ENCODE data around the gene TBC1D24.

TBC1D24 gene

DNA sequence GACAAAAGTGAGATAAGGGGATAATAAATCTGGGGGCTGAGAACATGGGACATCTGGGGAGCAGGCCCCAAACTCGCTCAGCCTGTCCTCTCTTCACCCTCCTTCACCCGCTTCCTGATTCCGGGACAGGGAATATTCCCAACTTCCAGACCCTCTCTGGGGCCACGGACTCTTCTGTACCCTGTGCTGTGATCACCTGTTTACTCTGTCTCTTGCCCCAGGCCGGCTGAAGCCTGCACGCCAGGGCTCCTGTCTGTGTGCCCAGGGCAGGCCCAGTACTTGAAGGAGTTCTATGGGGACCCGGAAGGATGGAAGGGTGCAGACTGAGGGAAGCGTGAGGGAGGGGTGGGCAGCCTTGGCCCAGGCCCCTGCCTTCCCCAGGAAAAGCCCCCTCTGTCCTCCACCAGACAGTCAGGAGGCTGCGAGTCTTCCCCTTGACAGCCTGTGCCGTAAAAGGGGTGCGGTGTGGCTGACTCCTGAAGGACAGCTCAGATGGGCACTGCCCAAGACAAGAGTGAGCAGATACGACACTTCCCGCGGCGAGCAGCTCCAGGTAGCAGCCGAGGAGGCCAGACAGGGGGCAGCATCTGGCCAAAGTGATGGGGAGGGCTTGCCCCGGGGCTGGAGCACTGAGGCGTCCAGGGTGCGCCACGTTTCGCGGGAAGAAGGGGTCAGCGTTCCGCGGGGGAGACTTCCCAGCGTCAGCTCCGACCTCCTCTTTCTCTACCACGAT, 46.7 kb upstream of the TBC1D24 start:
- Histone ChIP-seq H4K8ac (ENCODE audit: low read depth, low read length) (peak overlapping the region; percentile 63), H2AK5ac (ENCODE audit: low read length) (no peak overlapping the region), H3K23ac (ENCODE audit: low read length) (no peak overlapping the region), H3K4me1 (ENCODE audit: control insufficient read depth in 1 of 2, insufficient read depth in 2 of 2, low read length in 2 of 2) (peaks cover 7 to 16% of the 10 kb centered on the region in 2 experiments), H3K18ac (ENCODE audit: low read length) (peak overlapping the region; percentile 67), H4K12ac (ENCODE audit: low read depth, low read length) (peak overlapping the region; percentile 72), H2AFZ (ENCODE audit: insufficient read depth, low read length, poor library complexity) (peak overlapping the region; percentile 72), H3K79me2 (ENCODE audit: control insufficient read depth, insufficient read depth, low read length, poor library complexity) (peaks cover 11% of the 10 kb centered on the region), H3K9me3 (ENCODE audit: insufficient read depth, low read depth, low read length) (peaks cover 3% of the 10 kb centered on the region), H3K27me3 (ENCODE audit: insufficient read depth, low read length) (no peaks in the 10 kb centered on the region), H3K27ac (ENCODE audit: low read depth, low read length) (peak overlapping the region; percentile 18), H3K36me3 (ENCODE audit: control insufficient read depth in 1 of 2, insufficient read depth in 2 of 2, low read length in 2 of 2) (peaks cover 14 to 15% of the 10 kb centered on the region in 2 experiments), H3K4ac (ENCODE audit: low read depth, low read length) (no peak overlapping the region), H2BK120ac (ENCODE audit: insufficient read depth, low read length, poor library complexity) (peak overlapping the region; percentile 55), H3K14ac (ENCODE audit: low read length) (peak overlapping the region; percentile 62), H4K91ac (ENCODE audit: low read depth, low read length) (peak overlapping the region; percentile 63), H3K4me2 (ENCODE audit: low read length) (peak overlapping the region; percentile 96), H3K9ac (ENCODE audit: low read length) (peak overlapping the region; percentile 76), H2BK5ac (ENCODE audit: low read depth, low read length, poor library complexity) (no peak overlapping the region), H3K79me1 (ENCODE audit: low read length) (peaks cover 10% of the 10 kb centered on the region), H2BK12ac (ENCODE audit: low read length) (no peak overlapping the region), H3K4me3 (ENCODE audit: low read depth, low read length) (peak overlapping the region; percentile 86)
- WGBS (ENCODE audit: extremely low coverage, insufficient coverage, insufficient read length) = no CpG with 5 or more reads among the region's 28 CpGs
- DNase-seq = peak in 1 of 2 donors; percentile 49

DNA sequence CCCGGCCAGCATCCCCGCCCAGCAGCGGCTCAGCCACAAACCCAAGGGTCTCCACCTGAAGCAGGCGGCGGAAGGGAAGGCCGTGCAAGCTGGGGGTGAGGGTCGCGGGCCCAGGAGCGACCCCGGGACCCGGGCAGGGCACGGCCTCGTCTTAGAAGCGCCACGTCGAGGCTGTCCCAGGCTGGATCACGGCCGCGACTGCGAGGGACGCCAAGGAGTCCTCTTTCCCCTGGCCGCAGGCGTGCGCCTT, 46.2 kb upstream of the TBC1D24 start:
- H2BK12ac ChIP-seq (ENCODE audit: low read length) = no peak overlapping the region
- peak overlapping the region; percentile 67 for H3K18ac ChIP-seq (ENCODE audit: low read length)
- peaks cover 19 to 20% of the 10 kb centered on the region in 2 experiments for H3K36me3 ChIP-seq (ENCODE audit: control insufficient read depth in 1 of 2, insufficient read depth in 2 of 2, low read length in 2 of 2)
- H3K9ac ChIP-seq (ENCODE audit: low read length) = peak overlapping the region; percentile 76
- H3K4ac ChIP-seq (ENCODE audit: low read depth, low read length) = peak overlapping the region; percentile 3
- no peak overlapping the region for H3K23ac ChIP-seq (ENCODE audit: low read length)
- H2BK120ac ChIP-seq (ENCODE audit: insufficient read depth, low read length, poor library complexity) = peak overlapping the region; percentile 55
- peaks cover 11% of the 10 kb centered on the region for H3K79me2 ChIP-seq (ENCODE audit: control insufficient read depth, insufficient read depth, low read length, poor library complexity)
- DNase-seq = no peak
- peak overlapping the region; percentile 96 for H3K4me2 ChIP-seq (ENCODE audit: low read length)
- WGBS (ENCODE audit: extremely low coverage, insufficient coverage, insufficient read length) = no CpG with 5 or more reads among the region's 24 CpGs
- peak overlapping the region; percentile 62 for H3K14ac ChIP-seq (ENCODE audit: low read length)
- H2AK5ac ChIP-seq (ENCODE audit: low read length) = no peak overlapping the region
- peak overlapping the region; percentile 12 for H2BK5ac ChIP-seq (ENCODE audit: low read depth, low read length, poor library complexity)
- peaks cover 7 to 16% of the 10 kb centered on the region in 2 experiments for H3K4me1 ChIP-seq (ENCODE audit: control insufficient read depth in 1 of 2, insufficient read depth in 2 of 2, low read length in 2 of 2)
- H3K9me3 ChIP-seq (ENCODE audit: insufficient read depth, low read depth, low read length) = peaks cover 3% of the 10 kb centered on the region
- H3K27me3 ChIP-seq (ENCODE audit: insufficient read depth, low read length) = no peaks in the 10 kb centered on the region
- peaks cover 10% of the 10 kb centered on the region for H3K79me1 ChIP-seq (ENCODE audit: low read length)
- H4K12ac ChIP-seq (ENCODE audit: low read depth, low read length) = peak overlapping the region; percentile 72
- peak overlapping the region; percentile 72 for H2AFZ ChIP-seq (ENCODE audit: insufficient read depth, low read length, poor library complexity)
- H4K8ac ChIP-seq (ENCODE audit: low read depth, low read length) = peak overlapping the region; percentile 63
- peak overlapping the region; percentile 63 for H4K91ac ChIP-seq (ENCODE audit: low read depth, low read length)
- H3K27ac ChIP-seq (ENCODE audit: low read depth, low read length) = peak overlapping the region; percentile 18
- peak overlapping the region; percentile 86 for H3K4me3 ChIP-seq (ENCODE audit: low read depth, low read length)

DNA sequence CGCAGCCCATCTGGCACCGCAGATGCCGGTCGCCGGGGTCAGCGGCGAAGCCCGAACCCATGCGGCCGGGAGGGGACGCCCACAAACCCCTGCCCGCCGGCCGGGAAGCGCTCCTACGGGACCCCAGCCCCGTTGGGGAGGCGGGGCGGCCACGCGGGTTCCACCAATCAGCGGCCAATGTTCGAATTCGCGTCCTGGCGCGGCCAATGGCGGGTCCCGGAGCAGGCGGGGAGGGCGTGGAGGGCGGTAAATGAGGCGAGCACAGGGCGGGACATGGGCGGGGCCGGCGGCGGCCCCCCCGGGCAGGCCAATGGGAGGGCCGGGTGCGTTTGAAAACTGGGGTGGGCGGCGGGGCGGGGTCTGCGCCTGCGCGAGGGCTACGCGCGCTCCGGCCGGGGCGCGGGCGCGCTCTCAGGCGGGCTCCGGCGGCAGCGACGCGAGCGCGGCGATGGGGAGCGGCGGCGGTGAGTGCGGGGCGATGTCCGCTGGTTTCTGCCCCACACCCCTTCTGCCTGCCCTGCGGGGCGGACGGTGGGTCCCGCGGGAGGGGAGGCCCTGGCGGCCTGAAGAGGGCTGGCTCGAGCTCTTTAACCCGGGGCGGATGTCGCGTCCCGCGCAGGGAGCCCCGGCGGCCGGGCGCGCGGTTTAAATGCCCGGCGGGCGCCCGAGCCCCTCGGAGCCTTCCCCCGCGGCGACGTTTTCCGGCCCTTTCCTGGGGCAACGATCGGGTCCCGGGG, 45.7 kb upstream of the TBC1D24 start, which contains the start of gene CCNF:
Gene CCNF (plus strand): TSS at position 414 of the 737 bp plus-strand sequence. CDS start 35 bp downstream, at position 449.
- H3K4me2 ChIP-seq (ENCODE audit: low read length) = peak within 1 kb of the TSS; percentile 96
- peaks cover 7 to 16% of the 10 kb centered on the region in 2 experiments for H3K4me1 ChIP-seq (ENCODE audit: control insufficient read depth in 1 of 2, insufficient read depth in 2 of 2, low read length in 2 of 2)
- peak within 1 kb of the TSS; percentile 87 for H4K12ac ChIP-seq (ENCODE audit: low read depth, low read length)
- peaks cover 21 to 24% of the 10 kb centered on the region in 2 experiments for H3K36me3 ChIP-seq (ENCODE audit: control insufficient read depth in 1 of 2, insufficient read depth in 2 of 2, low read length in 2 of 2)
- WGBS (ENCODE audit: extremely low coverage, insufficient coverage, insufficient read length) = no CpG with 5 or more reads among the region's 103 CpGs
- H3K14ac ChIP-seq (ENCODE audit: low read length) = peak within 1 kb of the TSS; percentile 93
- H2BK5ac ChIP-seq (ENCODE audit: low read depth, low read length, poor library complexity) = peak within 1 kb of the TSS; percentile 80
- H3K18ac ChIP-seq (ENCODE audit: low read length) = peak within 1 kb of the TSS; percentile 94
- peak; percentile 95 to 96 for DNase-seq
- H2AK5ac ChIP-seq (ENCODE audit: low read length) = no peak within 1 kb of the TSS
- peak within 1 kb of the TSS; percentile 86 for H4K8ac ChIP-seq (ENCODE audit: low read depth, low read length)
- peak within 1 kb of the TSS; percentile 19 for H3K27ac ChIP-seq (ENCODE audit: low read depth, low read length)
- H2BK120ac ChIP-seq (ENCODE audit: insufficient read depth, low read length, poor library complexity) = peak within 1 kb of the TSS; percentile 85
- peak within 1 kb of the TSS; percentile 97 for H3K4me3 ChIP-seq (ENCODE audit: low read depth, low read length)
- H3K79me1 ChIP-seq (ENCODE audit: low read length) = peaks cover 10% of the 10 kb centered on the region
- H3K23ac ChIP-seq (ENCODE audit: low read length) = no peak within 1 kb of the TSS
- peaks cover 2% of the 10 kb centered on the region for H3K9me3 ChIP-seq (ENCODE audit: insufficient read depth, low read depth, low read length)
- H2AFZ ChIP-seq (ENCODE audit: insufficient read depth, low read length, poor library complexity) = peak within 1 kb of the TSS; percentile 74
- no peaks in the 10 kb centered on the region for H3K27me3 ChIP-seq (ENCODE audit: insufficient read depth, low read length)
- no peak within 1 kb of the TSS for H2BK12ac ChIP-seq (ENCODE audit: low read length)
- peaks cover 11% of the 10 kb centered on the region for H3K79me2 ChIP-seq (ENCODE audit: control insufficient read depth, insufficient read depth, low read length, poor library complexity)
- peak within 1 kb of the TSS; percentile 88 for H3K9ac ChIP-seq (ENCODE audit: low read length)
- peak within 1 kb of the TSS; percentile 89 for H3K4ac ChIP-seq (ENCODE audit: low read depth, low read length)
- peak within 1 kb of the TSS; percentile 87 for H4K91ac ChIP-seq (ENCODE audit: low read depth, low read length)

DNA sequence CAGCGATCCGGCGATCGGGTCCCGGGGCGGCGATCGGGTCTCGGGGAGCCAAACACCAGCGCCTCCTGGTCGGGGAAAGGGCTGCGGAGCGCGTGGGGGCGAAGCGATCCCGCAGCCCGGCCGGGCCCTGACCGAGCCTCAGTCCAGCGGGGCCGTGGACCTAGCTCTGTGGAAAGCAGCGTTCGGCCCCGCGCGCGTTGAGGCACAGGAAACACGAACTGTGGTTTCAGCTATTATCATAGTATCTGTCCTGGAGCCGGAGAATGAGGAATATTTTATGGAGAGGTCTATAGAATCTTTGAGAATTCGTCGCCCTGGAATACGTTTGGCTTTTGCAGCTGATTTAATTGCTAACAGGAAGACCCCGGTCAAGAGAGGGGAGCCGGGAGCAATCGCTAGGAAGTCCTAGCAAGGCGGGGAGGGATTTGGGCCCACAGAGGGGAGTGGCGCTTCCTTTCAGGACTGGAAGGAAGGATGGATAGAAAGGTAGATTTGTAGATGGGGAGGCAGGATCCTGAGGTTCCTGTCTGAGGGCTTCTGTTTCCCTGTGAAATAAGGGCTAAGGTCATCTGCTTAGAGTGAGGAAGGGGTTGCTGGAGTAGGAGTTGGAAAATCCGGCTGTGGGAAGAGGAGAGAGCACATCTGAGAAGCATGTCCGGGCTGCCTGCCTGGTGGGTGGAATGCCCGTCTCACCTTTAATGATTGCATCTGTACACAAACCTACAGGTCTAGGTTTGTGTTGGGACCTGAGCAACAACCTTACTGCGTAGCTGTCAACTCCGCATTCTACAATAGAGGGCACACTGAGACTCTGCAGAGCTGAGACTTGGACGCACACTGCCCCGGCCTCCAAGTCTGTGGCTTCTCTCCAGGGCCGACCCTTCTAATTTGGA, 44.9 kb upstream of the TBC1D24 start:
- H3K36me3 ChIP-seq (ENCODE audit: control insufficient read depth in 1 of 2, insufficient read depth in 2 of 2, low read length in 2 of 2) = peaks cover 23 to 24% of the 10 kb centered on the region in 2 experiments
- H3K27ac ChIP-seq (ENCODE audit: low read depth, low read length) = peak overlapping the region; percentile 19
- H3K4ac ChIP-seq (ENCODE audit: low read depth, low read length) = peak overlapping the region; percentile 89
- H3K79me1 ChIP-seq (ENCODE audit: low read length) = peaks cover 10% of the 10 kb centered on the region
- H3K9me3 ChIP-seq (ENCODE audit: insufficient read depth, low read depth, low read length) = peaks cover 1% of the 10 kb centered on the region
- H3K4me2 ChIP-seq (ENCODE audit: low read length) = peak overlapping the region; percentile 77
- H2BK120ac ChIP-seq (ENCODE audit: insufficient read depth, low read length, poor library complexity) = peak overlapping the region; percentile 85
- WGBS (ENCODE audit: extremely low coverage, insufficient coverage, insufficient read length) = no CpG with 5 or more reads among the region's 46 CpGs
- no peaks in the 10 kb centered on the region for H3K27me3 ChIP-seq (ENCODE audit: insufficient read depth, low read length)
- H3K14ac ChIP-seq (ENCODE audit: low read length) = peak overlapping the region; percentile 93
- H3K79me2 ChIP-seq (ENCODE audit: control insufficient read depth, insufficient read depth, low read length, poor library complexity) = peaks cover 11% of the 10 kb centered on the region
- H3K9ac ChIP-seq (ENCODE audit: low read length) = peak overlapping the region; percentile 88
- no peak overlapping the region for H2BK12ac ChIP-seq (ENCODE audit: low read length)
- H2AK5ac ChIP-seq (ENCODE audit: low read length) = no peak overlapping the region
- peak overlapping the region; percentile 80 for H2BK5ac ChIP-seq (ENCODE audit: low read depth, low read length, poor library complexity)
- peaks cover 7 to 16% of the 10 kb centered on the region in 2 experiments for H3K4me1 ChIP-seq (ENCODE audit: control insufficient read depth in 1 of 2, insufficient read depth in 2 of 2, low read length in 2 of 2)
- peak overlapping the region; percentile 86 for H4K8ac ChIP-seq (ENCODE audit: low read depth, low read length)
- H3K23ac ChIP-seq (ENCODE audit: low read length) = no peak overlapping the region
- peak overlapping the region; percentile 94 for H3K18ac ChIP-seq (ENCODE audit: low read length)
- peak overlapping the region; percentile 97 for H3K4me3 ChIP-seq (ENCODE audit: low read depth, low read length)
- H4K91ac ChIP-seq (ENCODE audit: low read depth, low read length) = peak overlapping the region; percentile 87
- H4K12ac ChIP-seq (ENCODE audit: low read depth, low read length) = peak overlapping the region; percentile 87
- peak overlapping the region; percentile 74 for H2AFZ ChIP-seq (ENCODE audit: insufficient read depth, low read length, poor library complexity)
- peak; percentile 43 to 68 for DNase-seq

Data from trophoblast cell (in vitro differentiated cells and primary cell).